Lower leg skin (tissue), 3 donors: ENCODE data around the gene CFAP92.

Source experiments
- CTCF ChIP-seq, 3 donors: fragments of 450-650 bp; IDR thresholded peaks; one replicate each; pipeline ENCODE4 v1.5.1; 2016; ENCODE audit warnings: antibody characterized with exemption in 3 of 3, mild to moderate bottlenecking in 3 of 3, moderate library complexity in 2 of 3
- POLR2A ChIP-seq, 2 donors: fragments of 450-650 bp; IDR thresholded peaks; one replicate each; pipeline ENCODE4 v1.6.1; 2016 to 2017; ENCODE audit warnings: antibody characterized with exemption in 2 of 2, mild to moderate bottlenecking in 1 of 2, moderate library complexity in 1 of 2

- TF ChIP-seq CTCF (IDR thresholded peaks at IDR 0.05), result no peak
- TF ChIP-seq POLR2A (IDR thresholded peaks at IDR 0.05), result no peak
Measured at GRCh38 chr3:128935922-128936321, 58.0 kb downstream of the CFAP92 start.
